ENCODE data around the gene CUBN. TPM values are rescaled to one million over a fixed set of nuclear protein-coding genes. Genes with fewer than 3 reads are reported as not detected.
A peak's percentile ranks its signal among the peaks of the same experiment; 100 is the strongest.

The CUBN gene
- total RNA-seq, 1 experiment from 2014 or later, result 0.80 TPM

DNA sequence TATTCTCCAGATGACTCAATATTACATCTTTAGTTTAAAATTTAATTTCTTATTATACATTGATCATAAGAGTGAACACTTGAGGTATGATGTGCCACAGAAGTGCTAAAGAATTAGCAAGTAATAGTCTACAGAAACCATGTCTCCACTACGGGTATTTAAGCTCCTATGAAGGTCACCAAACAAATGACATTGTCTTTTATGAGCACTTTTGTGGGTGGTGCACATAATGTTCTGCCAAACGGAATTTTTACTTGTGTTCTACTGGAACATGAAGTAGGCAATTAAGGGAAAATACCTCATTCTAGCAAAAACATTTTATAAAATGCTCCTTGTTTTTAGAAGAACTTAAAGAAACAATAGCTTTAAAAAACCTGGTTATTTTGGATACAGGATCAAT is 27.4 kb upstream of the CUBN start:
- Histone ChIP-seq H3K4me1 (ENCODE audit: insufficient read depth, low read length) (peaks cover 2% of the 10 kb centered on the region; the same call in 1 of the 2 replicates), H3K4me2 (ENCODE audit: low read length) (no peak overlapping the region), H3K36me3 (ENCODE audit: low read depth, low read length) (no peaks in the 10 kb centered on the region), H3K27me3 (ENCODE audit: low read length) (no peaks in the 10 kb centered on the region), H3K4me3 (ENCODE audit: low read length) (no peak overlapping the region), H3K9me3 (ENCODE audit: low read length) (no peaks in the 10 kb centered on the region), H2AFZ (ENCODE audit: low read length) (no peak overlapping the region), H3K79me2 (ENCODE audit: low read length) (no peaks in the 10 kb centered on the region), H4K20me1 (ENCODE audit: low read length) (no peaks in the 10 kb centered on the region), H3F3A (ENCODE audit: low read length, unreplicated experiment) (no peaks in the 10 kb centered on the region), H3K27ac (ENCODE audit: low read length) (no peak overlapping the region), H3K9ac (ENCODE audit: low read length) (no peak overlapping the region), H3K9me2 (replicated peaks; ENCODE audit: low read length) (no peaks in the 10 kb centered on the region)
- intact Hi-C loops (cut with micrococcal nuclease), result no loop called here
- DNase-seq (no peak), ATAC-seq (no peak)
- BruUV-seq (replicated peaks), result no TSS peak
- ChIA-PET POLR2A (ENCODE audit: unreplicated experiment) (no interaction called here), CTCF (no interaction called here)
- TF ChIP-seq, protein P1, sequence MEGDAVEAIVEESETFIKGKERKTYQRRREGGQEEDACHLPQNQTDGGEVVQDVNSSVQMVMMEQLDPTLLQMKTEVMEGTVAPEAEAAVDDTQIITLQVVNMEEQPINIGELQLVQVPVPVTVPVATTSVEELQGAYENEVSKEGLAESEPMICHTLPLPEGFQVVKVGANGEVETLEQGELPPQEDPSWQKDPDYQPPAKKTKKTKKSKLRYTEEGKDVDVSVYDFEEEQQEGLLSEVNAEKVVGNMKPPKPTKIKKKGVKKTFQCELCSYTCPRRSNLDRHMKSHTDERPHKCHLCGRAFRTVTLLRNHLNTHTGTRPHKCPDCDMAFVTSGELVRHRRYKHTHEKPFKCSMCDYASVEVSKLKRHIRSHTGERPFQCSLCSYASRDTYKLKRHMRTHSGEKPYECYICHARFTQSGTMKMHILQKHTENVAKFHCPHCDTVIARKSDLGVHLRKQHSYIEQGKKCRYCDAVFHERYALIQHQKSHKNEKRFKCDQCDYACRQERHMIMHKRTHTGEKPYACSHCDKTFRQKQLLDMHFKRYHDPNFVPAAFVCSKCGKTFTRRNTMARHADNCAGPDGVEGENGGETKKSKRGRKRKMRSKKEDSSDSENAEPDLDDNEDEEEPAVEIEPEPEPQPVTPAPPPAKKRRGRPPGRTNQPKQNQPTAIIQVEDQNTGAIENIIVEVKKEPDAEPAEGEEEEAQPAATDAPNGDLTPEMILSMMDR (conservative IDR thresholded peaks at IDR 0.05; ENCODE audit: low read depth, low read length), result no peak
- TF ChIP-seq EZH2phosphoT487 (IDR thresholded peaks at IDR 0.05; ENCODE audit: borderline replicate concordance, low read length) (no peak), EZH2 (IDR thresholded peaks at IDR 0.05; ENCODE audit: low read length, unreplicated experiment) (no peak)

- no TSS peak for BruUV-seq (replicated peaks)
These were observed 26.2 kb upstream of the CUBN start for GRCh38 chr10:17155826-17156225.

DNA sequence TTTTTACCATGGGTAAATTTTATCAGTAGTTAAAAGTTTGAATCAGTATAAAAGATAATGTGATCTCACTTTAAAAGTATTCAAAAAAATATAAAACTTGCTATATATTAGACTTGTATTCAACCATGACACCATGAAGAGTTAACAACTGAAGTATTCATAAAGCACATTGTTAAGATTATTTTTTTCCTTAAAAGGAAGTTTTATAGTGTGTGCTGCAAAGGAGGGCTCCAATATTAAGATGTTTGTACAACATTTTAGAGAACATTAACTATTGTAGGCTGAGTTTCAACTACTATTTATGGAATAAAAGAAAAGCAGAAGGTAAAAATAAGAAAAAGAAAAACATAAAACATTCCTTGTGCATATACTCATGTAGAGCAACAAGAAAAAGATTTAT is 24.5 kb upstream of the CUBN start:
- intact Hi-C loops (cut with micrococcal nuclease), result no loop called here
- no TSS peak for BruUV-seq (replicated peaks)

More at GRCh38 chr10:17155826-17156225, 26.2 kb upstream of the CUBN start:
- Histone ChIP-seq H3K4me1 (ENCODE audit: insufficient read depth, low read length) (peaks cover 6% of the 10 kb centered on the region; the same call in 1 of the 2 replicates), H3K4me3 (ENCODE audit: low read length) (no peak overlapping the region), H3K27ac (ENCODE audit: low read length) (no peak overlapping the region), H2AFZ (ENCODE audit: low read length) (no peak overlapping the region), H3K27me3 (ENCODE audit: low read length) (no peaks in the 10 kb centered on the region), H3K9me2 (replicated peaks; ENCODE audit: low read length) (no peaks in the 10 kb centered on the region), H3F3A (ENCODE audit: low read length, unreplicated experiment) (no peaks in the 10 kb centered on the region), H3K9ac (ENCODE audit: low read length) (no peak overlapping the region), H3K36me3 (ENCODE audit: low read depth, low read length) (no peaks in the 10 kb centered on the region), H4K20me1 (ENCODE audit: low read length) (no peaks in the 10 kb centered on the region), H3K9me3 (ENCODE audit: low read length) (no peaks in the 10 kb centered on the region), H3K4me2 (ENCODE audit: low read length) (no peak overlapping the region), H3K79me2 (ENCODE audit: low read length) (no peaks in the 10 kb centered on the region)
- no peak for DNase-seq
- intact Hi-C loops (cut with micrococcal nuclease), result no loop called here
- TF ChIP-seq, protein P1 (conservative IDR thresholded peaks at IDR 0.05; ENCODE audit: low read depth, low read length), result no peak
- TF ChIP-seq EZH2phosphoT487 (IDR thresholded peaks at IDR 0.05; ENCODE audit: borderline replicate concordance, low read length) (no peak), EZH2 (IDR thresholded peaks at IDR 0.05; ENCODE audit: low read length, unreplicated experiment) (no peak)
- ATAC-seq, result no peak
- ChIA-PET CTCF (no interaction called here), POLR2A (ENCODE audit: unreplicated experiment) (interaction anchor here (0.6 kb wide), 1 partner anchor 281 kb away, joined by 4 read pairs; no protein-coding TSS in a partner anchor)

More for the DNA sequence above, 24.5 kb upstream of the CUBN start:
- Histone ChIP-seq H3K36me3 (ENCODE audit: low read depth, low read length) (no peaks in the 10 kb centered on the region), H3K4me3 (ENCODE audit: low read length) (no peak overlapping the region), H3F3A (ENCODE audit: low read length, unreplicated experiment) (no peaks in the 10 kb centered on the region), H3K9me3 (ENCODE audit: low read length) (no peaks in the 10 kb centered on the region), H3K9me2 (replicated peaks; ENCODE audit: low read length) (no peaks in the 10 kb centered on the region), H3K4me1 (ENCODE audit: insufficient read depth, low read length) (peaks cover 6% of the 10 kb centered on the region; the same call in 1 of the 2 replicates), H4K20me1 (ENCODE audit: low read length) (no peaks in the 10 kb centered on the region), H3K4me2 (ENCODE audit: low read length) (no peak overlapping the region), H2AFZ (ENCODE audit: low read length) (no peak overlapping the region), H3K27me3 (ENCODE audit: low read length) (no peaks in the 10 kb centered on the region), H3K79me2 (ENCODE audit: low read length) (no peaks in the 10 kb centered on the region), H3K27ac (ENCODE audit: low read length) (no peak overlapping the region), H3K9ac (ENCODE audit: low read length) (no peak overlapping the region)
- TF ChIP-seq EZH2phosphoT487 (IDR thresholded peaks at IDR 0.05; ENCODE audit: borderline replicate concordance, low read length), result no peak
- TF ChIP-seq, protein P1 (conservative IDR thresholded peaks at IDR 0.05; ENCODE audit: low read depth, low read length), result no peak
- TF ChIP-seq EZH2 (IDR thresholded peaks at IDR 0.05; ENCODE audit: low read length, unreplicated experiment), result no peak
- peak; percentile 48; the same call in 1 of the 2 replicates for ATAC-seq
- CTCF ChIA-PET, result no interaction called here
- DNase-seq, result no peak
- POLR2A ChIA-PET (ENCODE audit: unreplicated experiment), result no interaction called here
